GM19023 (cell line): ENCODE measurements around the gene LYSET.
"Not testable (repeated sequence)": the region's sequence is repeated elsewhere in the genome, so short reads cannot be mapped to it uniquely, and the experiment has no call there.

Experiments
- ATAC-seq: cut with Tn5 transposase; IDR thresholded peaks from one replicate; pipeline ENCODE4 v1.9.1; 2021; ENCODE audit warnings: mild to moderate bottlenecking, moderate library complexity; ENCODE audit not compliant: unreplicated experiment

Gene LYSET

DNA sequence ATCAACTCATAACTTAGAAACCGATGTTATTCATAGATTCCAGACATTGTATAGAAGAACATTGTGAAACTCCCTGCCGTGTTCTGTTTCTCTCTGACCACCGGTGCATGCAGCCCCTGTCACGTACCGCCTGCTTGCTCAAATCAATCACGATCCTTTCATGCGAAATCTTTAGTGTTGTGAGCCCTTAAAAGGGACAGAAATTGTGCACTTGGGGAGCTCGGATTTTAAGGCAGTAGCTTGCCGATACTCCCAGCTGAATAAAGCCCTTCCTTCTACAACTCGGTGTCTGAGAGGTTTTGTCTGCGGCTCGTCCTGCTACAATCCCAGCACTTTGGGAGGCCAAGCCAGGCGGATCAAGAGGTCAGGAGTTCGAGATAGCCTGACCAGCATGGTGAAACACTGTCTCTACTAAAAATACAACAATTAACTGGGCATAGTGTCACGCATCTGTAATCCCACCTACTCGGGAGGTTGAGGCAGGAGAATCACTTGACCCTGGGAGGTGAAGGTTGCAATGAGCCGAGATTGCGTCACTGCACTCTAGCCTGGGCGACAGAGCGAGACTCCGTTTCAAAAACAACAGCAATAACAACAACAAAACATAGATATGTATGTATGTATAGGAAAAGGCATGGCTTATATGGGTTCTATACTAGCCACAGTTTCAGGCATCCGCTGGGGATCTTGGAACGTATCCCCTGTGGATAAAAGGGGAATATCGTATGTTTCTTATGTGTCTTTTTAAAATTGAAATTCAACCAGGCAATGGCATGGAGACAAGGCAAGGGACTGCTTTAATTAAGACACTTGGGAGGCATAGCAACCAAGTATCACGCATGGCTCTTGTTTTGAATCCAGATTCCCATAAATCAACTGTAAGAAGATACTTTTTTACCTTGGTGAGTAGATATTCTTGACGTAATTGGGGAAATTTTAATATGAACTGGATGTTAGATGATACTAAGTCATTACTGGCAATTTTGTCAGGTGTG lies 19.5 kb upstream of the LYSET start:
- ATAC-seq: not testable (repeated sequence)

DNA sequence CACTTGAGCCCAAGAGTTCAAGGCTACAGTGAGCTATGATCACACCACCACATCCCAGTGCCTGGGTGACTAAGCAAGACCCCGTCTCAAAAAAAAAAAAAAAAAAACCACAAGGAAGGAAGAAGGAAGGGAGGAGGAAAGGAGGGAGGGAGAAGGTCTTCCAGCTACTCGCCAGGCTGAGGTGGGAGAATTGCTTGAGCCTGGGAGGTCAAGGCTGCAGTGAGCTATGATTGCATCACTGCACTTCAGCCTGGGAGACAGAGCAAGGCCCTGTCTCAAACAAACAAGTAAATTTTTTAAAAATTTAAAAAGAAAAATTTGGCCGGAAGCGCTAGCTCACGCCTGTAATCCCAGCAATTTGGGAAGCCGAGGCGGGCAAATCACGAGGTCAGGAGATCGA lies 16.5 kb upstream of the LYSET start:
- not testable (repeated sequence) for ATAC-seq

DNA sequence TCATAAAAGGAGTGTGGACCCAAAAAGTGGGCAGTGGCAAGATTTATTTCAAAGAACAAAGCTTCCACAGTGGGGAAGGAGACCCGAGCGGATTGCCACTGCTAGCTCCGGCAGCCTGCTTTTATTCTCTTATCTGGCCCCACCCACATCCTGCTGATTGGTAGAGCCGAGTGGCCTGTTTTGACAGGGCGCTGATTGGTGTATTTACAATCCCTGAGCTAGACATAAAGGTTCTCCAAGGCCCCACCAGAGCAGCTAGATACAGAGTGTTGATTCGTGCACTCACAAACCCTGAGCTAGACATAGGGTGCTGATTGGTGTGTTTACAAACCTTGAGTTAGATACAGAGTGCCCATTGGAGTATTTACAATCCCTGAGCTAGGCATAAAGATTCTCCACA lies 15.5 kb upstream of the LYSET start:
- ATAC-seq: not testable (repeated sequence)

DNA sequence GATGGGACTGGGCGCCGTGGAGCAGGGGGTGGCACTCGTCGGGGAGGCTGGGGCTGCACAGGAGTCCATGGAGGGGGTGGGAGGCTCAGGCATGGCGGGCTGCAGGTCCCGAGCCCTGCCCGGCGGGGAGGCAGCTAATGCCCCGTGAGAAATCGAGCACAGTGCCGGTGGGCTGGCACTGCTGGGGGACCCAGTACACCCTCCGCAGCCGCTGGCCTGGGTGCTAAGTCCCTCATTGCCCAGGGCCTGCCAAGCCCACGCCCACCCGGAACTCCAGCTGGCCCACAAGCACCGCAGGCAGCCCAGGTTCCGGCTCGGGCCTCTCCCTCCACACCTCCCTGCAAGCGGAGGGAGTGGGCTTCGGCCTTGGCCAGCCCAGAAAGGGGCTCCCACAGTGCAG lies 15.0 kb upstream of the LYSET start:
- ATAC-seq: not testable (repeated sequence)

DNA sequence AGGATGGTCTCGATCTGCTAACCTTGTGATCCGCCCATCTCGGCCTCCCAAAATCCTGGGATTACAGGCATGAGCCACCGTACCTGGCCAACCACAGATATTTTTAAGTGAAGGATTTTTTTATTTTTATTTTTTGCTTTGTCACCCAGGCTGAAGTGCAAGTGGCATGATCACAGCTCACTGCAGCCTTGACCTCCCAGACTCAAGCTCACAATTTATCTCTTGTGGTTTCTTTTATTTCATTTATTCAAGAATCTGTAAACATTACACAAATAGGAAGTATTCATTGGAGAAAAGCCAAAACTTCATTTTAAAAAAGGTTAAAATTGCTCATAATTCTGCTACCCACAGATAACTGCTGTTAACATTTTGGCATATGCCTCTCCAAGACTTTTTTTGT lies 13.7 kb upstream of the LYSET start:
- no peak for ATAC-seq

DNA sequence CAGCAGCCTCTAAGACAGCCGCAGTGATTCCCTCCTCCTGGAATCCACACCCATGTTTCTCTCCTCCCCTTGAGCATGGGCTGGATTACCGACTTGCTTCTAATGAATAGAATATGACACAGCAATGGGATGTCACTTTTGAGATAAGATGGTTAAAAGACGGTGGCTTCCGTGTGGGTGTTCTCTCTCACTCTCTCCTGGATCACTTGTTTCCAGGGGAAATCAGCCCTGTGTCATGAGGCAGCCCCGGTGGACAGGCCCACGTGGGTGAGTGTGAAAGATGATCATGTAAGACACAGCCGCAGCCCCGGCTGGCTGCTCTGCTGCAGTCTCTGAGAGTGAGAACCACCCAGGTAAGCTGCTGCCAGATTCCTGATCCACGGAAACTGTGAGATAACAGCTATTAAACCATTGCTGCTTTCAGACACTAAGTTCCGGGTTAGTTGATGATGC lies 11.1 kb upstream of the LYSET start:
- ATAC-seq: no peak

DNA sequence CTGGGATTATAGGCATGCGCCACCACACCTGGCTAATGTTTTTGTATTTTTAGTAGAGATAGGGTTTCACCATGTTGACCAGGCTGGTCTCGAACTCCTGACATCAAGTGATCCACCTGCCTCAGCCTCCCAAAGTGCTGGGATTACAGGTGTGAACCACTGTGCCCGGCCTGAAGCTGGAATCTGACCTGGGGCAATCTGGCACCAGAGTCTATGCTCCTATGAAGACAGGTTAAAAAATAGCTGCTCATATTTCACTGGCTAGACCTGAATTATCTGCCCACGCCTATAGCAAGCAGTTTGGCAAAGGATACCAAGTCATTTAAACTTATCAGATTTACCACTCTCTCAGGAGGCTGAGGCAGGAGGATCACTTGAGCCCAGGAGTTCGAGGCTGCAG lies 10.4 kb upstream of the LYSET start:
- not testable (repeated sequence) for ATAC-seq

DNA sequence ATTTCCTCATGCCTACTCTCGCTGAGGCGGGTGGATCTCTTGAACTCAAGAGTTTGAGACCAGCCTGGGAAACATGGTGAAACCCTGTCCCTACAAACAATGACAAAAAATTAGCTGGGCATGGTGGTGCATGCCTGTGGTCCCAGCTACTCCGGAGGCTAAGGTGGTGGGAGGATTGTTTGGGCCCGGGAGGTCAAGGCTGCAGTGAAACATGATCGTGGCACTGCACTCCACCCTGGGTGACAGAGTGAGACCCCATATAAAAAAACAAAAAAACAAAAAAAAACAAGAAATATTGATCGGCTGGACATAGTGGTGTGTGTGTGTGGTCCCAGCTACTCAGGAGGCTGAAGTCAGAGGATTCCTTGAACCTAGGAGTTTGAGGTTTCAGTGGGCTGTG lies 9.6 kb upstream of the LYSET start:
- no peak for ATAC-seq

DNA sequence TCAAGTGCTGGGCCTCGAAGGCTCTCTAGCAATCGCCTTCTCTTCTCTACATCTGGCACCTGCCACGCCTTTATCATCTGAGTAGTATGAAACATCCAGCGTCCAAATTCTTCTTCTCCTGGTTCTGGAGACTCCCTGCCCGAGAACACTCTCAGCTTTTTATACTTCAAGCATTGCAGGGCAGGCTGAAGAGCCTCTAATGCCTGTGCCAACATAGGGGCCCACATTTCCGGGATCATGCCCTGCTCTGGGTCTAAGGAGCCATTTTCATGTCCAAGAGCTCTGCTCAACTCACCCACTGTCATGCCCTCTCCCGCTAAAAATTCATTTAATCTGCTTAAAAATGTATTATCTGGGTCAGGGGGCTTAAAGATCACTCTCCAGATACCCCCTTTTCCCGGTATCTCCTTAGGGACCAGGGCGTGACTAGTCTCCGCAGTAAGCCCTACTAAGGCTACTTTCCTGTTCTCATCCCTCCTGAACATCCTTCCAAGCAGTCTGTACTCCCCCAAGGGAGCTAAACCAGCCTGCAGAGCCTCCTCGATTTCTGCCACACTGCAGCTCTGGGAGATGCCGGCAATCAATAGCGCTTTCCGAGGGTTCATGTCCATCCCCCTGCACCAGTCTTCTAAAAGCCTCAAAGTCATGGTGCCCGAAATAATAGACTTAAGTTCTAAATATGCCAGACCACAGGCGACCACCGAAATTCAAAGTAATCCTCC lies 1.4 kb upstream of the LYSET start:
- ATAC-seq: no peak

DNA sequence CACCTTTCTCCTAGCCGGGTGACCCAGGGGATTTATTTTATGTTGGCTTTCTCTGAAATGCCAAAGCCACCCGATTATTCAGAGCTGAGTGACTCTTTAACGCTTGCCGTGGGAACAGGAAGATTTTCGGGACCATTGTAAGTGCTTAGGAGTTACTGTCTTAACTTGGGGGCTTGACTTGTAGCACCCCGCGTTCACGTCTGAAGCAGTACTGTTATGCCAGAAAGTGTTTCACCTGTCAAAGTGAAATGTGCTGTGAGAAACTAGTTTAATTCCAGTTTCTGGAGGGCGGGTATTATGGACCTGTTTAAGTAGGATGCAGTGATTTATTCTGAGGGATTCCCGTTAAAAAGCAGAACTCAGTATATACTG lies 218 bp downstream of the LYSET start:
- peak; percentile 4 for ATAC-seq

DNA sequence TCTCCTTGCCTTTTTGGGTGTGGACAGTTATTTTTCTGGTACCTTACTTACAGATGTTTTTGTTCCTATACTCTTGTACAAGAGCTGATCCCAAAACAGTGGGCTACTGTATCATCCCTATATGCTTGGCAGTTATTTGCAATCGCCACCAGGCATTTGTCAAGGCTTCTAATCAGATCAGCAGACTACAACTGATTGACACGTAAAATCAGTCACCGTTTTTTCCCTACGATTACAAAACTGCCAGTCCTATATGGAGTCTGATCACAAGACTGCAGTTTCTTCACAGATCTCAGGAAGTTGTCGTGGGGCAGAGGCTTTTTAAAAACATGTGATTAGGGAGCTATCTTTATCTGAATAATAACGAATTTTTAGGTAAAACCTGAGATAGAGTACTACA lies 1.3 kb downstream of the LYSET start:
- no peak for ATAC-seq

DNA sequence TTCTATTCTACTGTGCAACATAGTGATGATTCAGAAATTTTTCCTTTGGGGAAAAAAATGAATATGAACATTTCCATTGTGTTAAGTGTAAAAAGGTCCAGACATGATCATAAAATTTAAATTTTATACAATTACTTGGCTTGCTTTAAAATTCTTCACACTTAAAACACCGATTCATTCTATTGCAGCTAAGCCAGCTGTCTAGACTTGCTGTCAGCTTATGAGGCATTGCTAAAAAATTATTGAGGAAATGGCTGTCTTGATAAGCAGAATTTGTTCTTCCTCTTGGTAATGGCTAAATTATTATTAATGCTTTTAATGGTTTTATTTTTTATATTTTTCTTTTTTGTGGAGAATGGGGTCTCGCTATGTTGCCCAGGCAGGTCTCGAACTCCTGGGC lies 1.8 kb downstream of the LYSET start:
- ATAC-seq: no peak

DNA sequence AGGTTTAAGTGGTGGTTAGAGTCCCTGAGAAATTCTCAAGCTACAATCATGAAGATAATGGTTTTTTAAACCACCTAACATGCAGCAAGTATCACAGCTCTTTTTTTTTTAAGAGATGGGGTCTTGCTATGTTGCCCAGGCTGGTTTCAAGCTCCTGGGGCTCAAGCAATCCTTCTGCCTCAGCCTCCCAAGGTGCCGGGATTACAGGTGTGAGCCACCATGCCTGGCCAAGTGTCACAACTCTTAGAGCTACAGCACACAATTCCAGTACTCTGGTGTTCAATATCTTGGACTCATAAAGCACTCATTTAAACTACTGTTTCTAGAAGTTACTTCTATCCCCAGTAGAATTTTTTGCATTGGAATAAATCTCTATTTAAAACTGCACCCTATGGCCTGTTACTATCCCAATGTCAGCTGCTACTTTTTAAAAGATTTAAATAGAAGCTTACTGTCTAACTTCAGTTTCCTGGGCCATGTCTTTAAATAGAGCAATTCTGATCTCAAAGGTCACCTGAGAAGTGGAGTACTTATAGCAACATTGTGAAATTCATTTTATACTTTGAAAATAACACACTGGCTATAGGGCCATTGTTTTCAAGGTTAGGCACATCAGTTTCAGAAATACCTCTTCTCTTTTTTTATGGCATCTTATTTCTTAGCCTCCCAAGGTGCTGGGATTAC lies 10.3 kb downstream of the LYSET start:
- ATAC-seq: no peak

DNA sequence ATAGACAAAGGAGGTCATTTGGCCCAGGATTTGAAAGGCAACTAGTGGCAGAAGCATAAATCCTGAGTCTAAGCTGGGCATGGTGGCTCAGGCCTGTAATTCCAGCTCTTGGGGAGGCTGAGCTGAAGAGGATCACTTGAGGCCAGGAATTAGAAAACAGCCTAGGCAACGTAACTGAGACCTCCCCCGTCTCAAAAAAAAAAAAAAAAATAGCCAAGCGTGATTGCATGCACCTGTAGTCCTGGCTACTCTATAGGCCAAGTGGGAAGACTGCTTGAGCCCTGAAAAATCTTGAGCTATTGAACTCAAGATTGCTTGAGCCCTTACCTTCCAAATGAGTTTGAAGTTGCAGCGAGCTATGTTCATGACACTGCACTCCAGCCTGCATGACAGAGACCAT lies 13.9 kb downstream of the LYSET start:
- ATAC-seq: no peak

DNA sequence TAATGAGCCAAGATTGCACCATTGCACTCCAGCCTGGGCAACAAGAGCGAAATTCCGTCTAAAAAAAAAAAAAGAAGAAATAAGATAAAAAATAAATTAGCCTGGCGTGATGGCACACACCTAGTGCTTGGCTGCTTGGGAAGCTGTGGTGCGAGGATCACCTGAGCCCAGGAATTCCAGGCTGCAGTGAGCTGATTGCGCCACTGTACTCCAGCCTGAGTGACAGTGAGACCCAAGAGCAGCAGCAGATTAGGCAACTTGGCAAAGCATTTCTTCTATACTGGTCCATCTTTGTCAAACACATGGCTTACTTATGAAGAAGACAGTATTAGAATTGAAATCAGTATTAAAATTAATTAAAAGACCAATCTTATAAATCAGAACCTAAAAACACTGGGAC lies 15.4 kb downstream of the LYSET start:
- ATAC-seq: no peak

DNA sequence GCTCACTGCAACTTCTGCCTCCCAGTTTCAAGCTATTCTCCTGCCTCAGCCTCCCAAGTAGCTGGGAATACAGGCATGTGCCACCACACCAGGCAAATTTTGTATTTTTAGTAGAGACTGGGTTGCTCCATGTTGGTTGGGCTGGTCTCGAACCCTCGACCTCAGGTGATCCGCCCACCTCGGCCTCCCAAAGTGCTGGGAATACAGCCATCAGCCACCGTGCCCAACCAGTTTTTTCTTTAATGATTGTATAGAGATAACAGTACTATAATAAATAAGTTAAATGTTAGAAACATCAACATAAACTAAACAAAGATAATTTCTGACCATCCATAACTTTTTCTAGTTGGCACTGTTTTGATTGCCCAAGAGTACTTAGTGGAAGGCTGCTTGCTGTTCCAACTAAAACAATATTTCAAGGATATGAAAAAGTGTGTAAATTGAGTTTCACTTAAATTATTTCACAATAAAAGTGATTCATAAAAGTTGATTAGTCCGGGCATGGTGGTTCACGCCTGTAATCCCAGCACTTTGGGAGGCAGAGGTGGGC lies 16.1 kb downstream of the LYSET start:
- ATAC-seq: no peak

DNA sequence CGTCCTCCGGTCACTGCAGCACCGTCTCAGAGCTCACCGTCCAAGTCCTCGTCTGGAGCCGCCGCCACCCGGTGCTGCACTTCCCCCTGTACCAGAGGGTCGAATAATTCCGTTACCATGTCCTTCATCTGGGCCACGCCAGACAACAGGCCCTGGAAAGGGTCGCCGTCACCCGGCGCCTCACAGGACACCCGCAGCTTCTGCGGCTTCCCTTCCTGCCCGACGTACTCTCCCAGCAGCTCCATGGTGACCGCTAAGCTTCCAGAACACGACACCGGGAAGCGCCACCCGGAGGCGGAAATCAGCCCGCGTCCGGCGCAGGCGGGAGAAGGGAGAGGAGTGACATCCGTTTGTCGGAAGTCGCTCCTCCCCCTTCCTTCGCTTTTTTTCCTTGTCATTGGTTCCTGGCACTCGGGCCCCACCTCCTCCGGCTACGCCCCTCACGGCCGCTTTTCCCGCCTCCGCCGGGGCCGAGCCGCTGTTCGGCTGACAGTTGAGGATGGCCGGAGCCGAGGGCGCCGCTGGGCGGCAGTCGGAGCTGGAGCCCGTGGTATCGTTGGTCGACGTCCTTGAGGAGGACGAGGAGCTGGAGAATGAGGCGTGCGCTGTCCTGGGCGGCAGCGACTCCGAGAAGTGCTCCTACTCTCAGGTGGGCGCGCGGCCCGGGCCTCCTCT lies 21.8 kb downstream of the LYSET start, which contains the start of the genes GON7 and UBR7:
Gene GON7 (minus strand): TSS at position 273 of the 675 bp plus-strand sequence. CDS start 28 bp downstream, at position 245.
Gene UBR7 (plus strand): TSS at position 464 of the 675 bp plus-strand sequence. CDS start 36 bp downstream, at position 500.
- ATAC-seq: peak; percentile 89

DNA sequence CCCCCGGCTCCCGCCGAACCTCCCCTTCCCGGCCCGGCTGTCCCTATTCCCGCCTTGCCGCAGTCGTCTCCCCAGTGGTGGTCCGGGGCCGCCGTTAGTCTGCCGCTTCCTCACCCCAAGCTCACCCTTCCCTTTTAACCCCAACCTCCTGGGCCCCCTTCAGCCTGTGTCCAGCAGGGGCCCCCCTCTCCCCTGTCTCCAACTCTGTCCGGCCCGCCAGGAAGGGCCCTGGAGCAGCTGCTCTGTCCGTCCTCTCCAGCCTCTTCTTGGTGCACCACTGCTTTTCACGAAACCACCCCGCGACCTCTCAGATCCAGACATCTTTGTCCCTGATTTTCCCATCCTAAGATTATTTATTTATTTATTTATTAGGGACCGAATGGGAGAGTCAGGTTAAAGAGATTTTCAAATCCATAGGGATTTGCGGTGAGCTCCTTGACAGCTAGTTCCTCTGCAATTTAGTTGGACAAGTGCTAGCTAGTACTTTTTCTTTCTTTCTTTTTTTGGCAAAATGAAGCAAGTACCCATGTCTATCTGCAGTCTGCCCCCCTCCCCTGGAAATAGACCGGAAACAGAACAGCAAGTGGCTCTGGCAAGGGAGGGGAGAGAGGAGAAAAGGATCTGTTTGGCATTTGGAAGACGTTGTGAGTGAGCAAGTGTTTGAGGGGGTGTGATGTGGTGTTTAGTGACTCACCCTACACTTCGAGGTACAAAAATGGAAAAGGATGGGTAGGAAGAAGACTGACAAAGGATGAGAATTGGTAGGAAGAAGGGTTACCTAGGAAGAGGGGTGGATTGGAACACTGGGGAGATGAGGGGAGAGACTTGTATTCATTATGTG lies 22.6 kb downstream of the LYSET start:
- ATAC-seq: peak; percentile 44

DNA sequence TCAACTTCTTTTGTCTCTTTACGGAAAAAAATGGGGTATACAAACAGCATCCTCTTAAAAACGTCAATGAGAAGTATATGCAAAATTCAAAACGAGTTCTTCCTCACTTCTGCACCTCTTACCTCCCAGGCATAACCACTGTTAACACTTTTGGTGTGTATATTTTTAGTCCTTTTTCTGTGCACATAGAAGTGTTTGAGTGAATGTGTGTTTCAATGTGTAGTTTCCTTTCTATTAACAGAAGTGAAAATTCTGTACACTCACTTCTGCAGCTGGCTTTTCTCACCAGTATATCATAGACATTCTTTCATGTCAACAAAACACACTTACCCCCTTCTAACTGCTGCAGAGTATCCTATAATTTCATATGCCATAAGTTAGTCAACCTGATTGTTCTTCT lies 27.3 kb downstream of the LYSET start:
- peak; percentile 55 for ATAC-seq
